Fibroblast of pulmonary artery (primary cell): ENCODE measurements around the gene RABGAP1.

Experiments used
- DNase-seq: peaks from one replicate; pipeline ENCODE4 v3.0.0-alpha.2; 2010; ENCODE audit warnings: low read depth
- H3K4me3 ChIP-seq: replicated peaks from 2 replicates; pipeline ENCODE4 v1.5.1; 2011; ENCODE audit warnings: low read depth, mild to moderate bottlenecking, control low read depth, low read length, moderate library complexity
- TF ChIP-seq, protein P1 (sequence below): IDR thresholded peaks from 2 replicates; pipeline ENCODE4 v1.5.1; 2011; ENCODE audit warnings: mild to moderate bottlenecking, control low read depth, low read length, inconsistent platforms; ENCODE audit errors: missing control alignments

The RABGAP1 gene

DNA sequence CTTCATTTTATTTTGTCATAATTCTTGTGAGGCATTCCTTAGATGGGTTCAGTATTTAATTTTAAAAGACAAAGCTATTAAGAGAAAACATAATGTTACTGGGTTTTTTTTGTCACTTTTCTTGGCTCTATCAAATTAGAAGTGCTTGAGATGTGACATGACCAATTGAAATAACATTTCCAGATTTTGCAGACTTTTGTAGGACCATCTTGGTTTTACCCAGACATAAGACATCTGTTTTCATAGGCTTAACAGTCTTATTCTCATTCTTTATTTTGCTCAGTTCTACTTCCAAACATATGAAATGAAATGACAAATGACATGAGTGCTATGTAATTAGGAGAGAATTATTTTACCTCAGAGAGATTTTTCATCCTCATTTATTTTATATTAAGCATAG lies 112.2 kb downstream of the RABGAP1 start:
- TF ChIP-seq, protein P1, sequence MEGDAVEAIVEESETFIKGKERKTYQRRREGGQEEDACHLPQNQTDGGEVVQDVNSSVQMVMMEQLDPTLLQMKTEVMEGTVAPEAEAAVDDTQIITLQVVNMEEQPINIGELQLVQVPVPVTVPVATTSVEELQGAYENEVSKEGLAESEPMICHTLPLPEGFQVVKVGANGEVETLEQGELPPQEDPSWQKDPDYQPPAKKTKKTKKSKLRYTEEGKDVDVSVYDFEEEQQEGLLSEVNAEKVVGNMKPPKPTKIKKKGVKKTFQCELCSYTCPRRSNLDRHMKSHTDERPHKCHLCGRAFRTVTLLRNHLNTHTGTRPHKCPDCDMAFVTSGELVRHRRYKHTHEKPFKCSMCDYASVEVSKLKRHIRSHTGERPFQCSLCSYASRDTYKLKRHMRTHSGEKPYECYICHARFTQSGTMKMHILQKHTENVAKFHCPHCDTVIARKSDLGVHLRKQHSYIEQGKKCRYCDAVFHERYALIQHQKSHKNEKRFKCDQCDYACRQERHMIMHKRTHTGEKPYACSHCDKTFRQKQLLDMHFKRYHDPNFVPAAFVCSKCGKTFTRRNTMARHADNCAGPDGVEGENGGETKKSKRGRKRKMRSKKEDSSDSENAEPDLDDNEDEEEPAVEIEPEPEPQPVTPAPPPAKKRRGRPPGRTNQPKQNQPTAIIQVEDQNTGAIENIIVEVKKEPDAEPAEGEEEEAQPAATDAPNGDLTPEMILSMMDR: no peak
- DNase-seq: no peak
- no peak overlapping the region for H3K4me3 ChIP-seq

DNA sequence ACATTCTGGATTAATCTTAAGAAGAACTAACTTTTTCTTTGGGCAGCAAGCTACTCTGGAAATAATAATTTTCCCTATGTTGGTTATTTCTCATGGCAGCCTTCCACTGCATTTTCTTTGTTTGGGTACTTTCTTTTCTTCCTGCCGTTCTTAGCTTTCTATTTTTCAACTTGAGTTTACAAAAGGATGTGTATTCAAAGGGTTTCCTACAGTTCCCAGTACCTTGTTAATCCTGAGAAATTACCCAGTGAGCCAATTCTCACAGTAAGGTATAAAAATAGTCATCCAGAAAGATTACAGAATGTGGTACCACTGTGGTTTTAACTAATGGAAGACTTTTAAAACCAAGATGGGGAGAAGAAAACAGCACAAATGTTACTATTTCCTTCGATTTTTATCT lies 112.9 kb downstream of the RABGAP1 start:
- TF ChIP-seq, protein P1: no peak
- no peak for DNase-seq
- H3K4me3 ChIP-seq: no peak overlapping the region

DNA sequence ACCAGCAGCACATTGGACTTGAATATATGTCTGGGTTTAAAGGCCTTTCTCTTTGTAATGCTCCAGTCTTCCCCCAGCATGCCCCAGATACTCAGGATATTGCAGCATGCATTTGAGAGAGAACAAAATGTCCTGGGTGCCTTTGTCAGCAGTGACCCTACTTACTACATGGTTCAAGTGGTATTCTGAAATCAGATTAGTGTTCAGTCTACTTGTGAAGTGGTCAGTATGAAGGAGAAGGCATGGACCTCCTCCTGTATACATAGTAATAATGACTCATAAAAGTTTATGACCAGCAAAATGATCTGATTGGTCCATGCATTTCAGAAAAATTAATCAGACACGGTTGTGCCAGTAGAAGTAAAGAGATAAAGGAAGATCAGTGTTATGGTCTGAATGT lies 118.0 kb downstream of the RABGAP1 start:
- TF ChIP-seq, protein P1: no peak
- H3K4me3 ChIP-seq: no peak overlapping the region
- DNase-seq: peak; percentile 92

DNA sequence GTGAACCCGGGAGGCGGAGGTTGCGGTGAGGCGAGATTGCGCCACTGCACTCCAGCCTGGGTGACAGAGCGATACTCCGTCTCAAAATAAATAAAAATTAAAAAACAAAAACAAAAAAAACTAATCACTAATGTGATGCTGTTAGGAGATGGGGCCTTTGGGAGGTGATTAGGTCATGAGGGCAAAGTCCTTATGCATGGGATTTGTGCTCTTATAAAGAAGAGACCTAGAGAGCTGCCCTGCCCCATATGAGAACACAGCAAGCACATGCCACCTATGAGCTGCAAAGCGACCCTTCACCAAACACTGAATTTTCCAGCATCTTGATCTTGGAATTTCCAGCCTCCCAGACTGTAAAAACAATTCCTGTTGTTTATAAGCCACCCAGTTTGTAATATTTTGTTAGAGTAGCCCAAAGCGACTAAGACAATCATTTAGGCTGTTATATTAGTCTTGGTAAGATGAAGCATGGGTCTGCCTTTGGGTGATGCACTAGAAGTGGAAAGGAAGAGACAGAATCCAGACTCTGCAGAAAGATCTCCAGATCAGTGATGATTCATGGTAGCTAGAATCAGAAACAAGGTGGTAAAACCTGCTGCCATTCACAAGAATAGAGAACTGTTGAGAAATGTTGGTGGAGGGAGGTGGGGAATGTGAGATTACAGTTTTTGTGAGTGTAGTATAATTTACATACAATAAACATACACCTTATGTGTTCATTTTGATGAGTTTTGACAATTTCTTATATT lies 118.8 kb downstream of the RABGAP1 start:
- TF ChIP-seq, protein P1: no peak
- DNase-seq: no peak
- H3K4me3 ChIP-seq: no peak overlapping the region

DNA sequence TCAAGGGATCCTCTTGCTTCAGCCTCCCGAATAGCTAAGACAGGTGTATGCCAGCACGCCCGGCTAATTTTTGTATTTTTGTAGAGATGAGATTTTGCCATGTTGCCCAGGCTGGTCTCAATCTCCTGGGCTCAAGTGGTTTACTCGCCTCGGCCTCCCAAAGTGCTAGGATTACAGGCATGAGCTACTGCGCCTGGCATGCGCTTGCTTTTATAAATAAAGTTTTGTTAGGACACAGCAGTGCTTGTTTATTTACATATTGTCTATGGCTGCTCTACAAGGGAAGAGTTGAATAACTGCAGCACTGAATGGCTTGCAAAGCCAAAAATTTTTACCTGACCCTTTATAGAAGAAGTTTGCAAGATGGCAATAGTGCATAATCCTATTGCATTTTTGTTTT lies 120.4 kb downstream of the RABGAP1 start:
- TF ChIP-seq, protein P1: no peak
- no peak overlapping the region for H3K4me3 ChIP-seq
- DNase-seq: no peak

DNA sequence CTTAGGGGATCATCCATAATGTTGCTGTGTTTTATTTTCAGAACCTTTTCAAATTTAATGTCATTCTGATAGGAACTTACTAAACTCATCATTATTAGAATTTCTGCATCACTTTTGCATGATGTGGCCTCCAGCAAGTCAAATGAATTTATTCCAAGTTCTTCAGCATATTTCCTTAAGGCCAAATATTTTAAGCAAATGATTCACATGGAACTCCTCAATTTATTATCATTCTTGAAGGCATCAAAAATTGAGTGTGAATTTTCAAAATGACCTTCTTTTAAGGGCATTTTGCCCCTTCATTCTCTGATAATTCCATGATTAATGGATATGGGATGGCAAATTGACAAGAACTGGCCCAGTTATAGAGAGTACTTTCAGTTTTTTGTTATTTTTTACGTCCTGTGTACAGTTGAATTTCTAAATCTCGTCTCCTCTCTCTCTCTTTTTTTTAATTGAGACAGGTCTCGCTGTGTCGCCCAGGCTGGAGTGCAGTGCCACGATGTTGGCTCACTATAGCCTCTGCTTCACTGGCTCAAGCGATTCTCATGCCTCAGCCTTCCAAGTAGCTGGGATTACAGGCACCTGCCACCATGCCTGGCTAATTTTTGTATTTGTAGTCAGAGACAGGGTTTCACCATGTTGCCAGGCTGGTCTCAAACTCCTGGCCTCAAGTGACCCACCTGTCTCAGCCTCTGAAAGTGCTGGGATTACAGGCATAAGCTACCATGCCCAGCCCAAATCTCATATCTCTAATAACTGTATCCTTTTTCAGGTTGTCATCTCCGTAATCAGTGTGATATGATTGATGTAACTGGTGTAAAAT lies 121.7 kb downstream of the RABGAP1 start:
- no peak for DNase-seq
- TF ChIP-seq, protein P1: no peak
- no peak overlapping the region for H3K4me3 ChIP-seq
